Middle frontal gyrus (tissue), 1 donor: Measurements from ENCODE around the gene SEPTIN6.

Experiments used
- DNase-seq: peaks from one replicate; pipeline ENCODE4 v3.0.0-alpha.2; 2015; ENCODE audit warnings: low spot score; ENCODE audit errors: extremely low spot score

Gene SEPTIN6

DNA sequence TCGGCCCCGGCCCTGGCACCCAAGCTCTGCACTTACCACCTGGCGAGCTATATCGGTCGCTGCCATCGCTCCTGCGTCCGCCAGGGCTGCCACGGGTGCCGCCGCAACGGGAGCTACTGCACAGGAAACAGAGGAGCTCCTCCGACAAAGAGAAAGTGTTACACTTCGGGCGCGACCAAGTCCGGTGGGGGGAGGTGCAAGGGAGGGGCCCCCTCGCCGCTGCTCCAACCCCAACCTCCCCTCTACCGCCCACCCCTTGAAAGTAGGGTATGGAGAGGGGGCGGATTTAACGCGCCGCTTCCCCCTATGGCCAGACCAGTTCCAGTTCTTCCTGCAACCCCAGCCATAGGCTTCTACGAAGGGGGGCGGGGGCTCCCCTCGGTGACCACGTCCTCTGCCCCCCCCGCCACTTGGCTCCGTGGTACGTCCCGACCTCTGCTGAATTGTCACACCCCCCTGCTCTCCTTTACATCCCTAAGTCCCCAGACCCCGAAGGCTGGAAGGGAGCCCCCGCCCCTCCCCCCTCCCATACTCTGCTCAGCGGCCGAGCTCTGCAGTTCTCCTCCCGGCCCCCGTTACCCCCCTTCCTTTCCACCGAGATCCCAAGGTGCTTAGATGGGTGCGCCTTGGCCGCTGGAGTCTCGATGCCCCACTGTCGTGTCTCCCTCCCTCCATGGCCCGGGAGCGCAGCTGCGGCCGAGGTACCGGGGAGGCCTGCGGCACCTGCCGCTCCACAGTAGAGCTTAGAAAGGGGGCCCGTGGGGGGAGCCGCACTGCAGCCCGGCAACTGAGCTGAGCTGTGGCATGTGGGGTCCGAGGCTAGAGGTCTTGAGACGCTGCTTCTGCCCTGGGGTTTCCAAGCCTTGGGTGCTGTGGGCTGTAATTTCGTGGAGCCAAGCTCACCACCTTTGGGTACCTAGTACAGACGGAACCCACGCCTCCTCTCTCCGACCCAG, at the start of gene SEPTIN6:
Gene SEPTIN6, minus strand, starts transcription at position 129 of the 956 bp plus-strand sequence. Its CDS starts 63 bp downstream, at position 66.
- no peak for DNase-seq

DNA sequence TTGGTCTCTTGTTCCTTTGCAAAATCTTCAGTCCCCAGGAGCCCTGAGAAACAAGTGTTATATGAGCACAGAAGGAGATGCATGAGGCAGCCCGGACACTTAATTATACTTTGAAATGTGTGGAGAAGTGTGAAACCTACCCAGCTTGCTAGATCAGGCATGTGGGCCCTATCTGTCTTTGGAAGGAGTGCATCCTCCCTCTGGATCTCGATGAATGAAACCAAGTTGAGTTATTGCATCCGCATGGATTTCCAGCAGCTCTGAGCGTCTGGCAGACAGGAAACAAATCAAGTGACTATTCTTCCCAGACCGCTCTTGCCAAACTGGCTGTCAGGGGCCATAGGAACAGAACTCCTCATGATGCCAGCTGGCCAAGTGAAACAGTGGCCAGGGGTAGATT, 45.8 kb upstream of the SEPTIN6 start:
- no peak for DNase-seq

DNA sequence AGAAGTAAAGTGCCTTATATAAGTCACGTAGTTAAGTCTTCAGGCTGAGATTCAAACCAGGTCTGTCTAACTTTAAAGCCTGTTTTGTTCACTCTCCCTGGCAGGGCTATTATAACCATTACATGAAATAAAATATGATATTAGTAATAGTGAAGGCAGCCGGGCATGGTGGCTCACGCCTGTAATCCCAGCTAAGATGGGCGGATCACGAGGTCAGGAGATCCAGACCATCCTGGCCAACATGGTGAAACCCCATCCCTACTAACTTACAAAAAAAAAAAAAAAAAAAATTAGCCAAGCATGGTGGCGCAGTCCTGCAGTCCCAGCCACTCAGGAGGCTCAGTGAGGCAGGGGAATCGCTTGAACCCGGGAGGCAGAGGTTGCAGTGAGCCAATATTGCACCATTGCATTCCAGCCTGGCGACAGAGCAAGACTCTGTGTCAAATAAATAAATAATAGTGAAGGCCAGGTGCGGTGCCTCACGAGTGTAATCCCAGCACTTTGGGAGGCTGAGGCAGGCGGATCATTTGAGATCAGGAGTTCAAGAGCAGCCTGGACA, 43.3 kb upstream of the SEPTIN6 start:
- DNase-seq = no peak

GRCh38 chrX:119735467-119735866, 42.5 kb upstream of the SEPTIN6 start:
- no peak for DNase-seq

GRCh38 chrX:119734897-119735339, 42.0 kb upstream of the SEPTIN6 start:
- DNase-seq = no peak

DNA sequence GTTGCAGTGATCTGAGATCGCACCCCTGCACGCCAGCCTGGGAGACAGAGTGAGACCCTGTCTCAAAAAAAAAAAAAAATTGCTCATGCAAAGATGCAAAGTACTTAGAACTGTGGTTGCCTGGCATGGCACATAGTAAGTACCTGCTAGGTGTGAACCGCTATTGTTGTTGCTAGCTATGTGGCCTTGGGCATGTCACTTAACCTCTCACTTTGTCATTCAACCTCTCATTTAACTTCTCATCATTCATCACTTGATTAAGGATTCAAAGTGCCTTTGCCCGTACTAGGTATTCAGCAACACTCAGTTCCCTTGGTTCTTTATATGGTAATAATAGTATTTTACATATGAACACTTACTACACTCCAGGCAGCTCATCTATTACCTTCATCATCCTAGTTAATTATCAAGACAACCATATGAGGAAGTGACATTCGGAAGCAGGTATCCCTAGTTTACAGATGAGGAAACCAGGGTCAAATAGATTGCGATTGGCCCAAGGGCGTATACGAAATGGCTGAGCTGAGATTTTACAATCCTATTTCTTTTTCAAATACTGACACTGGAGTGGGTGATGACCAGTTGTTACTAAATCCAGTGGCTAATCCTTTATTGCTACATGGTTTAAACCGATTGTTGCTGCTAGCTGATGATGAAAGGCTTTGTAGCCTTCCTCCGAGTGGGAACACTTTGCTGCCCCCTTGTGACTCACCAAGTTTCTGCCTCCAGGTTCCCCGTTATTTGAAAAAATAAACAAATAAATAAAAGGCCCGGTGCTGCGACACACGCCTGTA, 36.6 kb upstream of the SEPTIN6 start:
- DNase-seq = peak; percentile 8

DNA sequence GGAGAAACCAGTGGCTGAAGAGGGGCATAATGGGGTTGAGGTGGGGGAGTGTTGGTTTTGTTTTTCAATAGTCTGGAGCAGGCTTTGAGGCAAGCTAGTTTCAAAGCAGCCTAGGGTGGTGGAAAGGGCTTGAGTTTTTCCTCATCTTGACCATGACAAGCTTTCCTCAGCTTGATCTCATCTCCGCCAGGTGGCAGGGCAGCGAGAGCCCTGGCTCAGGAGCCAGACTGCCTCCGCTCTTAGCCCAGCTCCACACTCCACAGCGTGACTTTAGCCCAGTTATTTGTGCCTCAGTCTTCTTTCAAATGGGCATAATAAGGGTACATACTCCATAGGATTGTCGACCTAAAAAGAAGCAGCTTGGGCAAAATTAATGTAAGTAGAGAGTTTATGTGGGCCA, 35.5 kb upstream of the SEPTIN6 start:
- DNase-seq = no peak

DNA sequence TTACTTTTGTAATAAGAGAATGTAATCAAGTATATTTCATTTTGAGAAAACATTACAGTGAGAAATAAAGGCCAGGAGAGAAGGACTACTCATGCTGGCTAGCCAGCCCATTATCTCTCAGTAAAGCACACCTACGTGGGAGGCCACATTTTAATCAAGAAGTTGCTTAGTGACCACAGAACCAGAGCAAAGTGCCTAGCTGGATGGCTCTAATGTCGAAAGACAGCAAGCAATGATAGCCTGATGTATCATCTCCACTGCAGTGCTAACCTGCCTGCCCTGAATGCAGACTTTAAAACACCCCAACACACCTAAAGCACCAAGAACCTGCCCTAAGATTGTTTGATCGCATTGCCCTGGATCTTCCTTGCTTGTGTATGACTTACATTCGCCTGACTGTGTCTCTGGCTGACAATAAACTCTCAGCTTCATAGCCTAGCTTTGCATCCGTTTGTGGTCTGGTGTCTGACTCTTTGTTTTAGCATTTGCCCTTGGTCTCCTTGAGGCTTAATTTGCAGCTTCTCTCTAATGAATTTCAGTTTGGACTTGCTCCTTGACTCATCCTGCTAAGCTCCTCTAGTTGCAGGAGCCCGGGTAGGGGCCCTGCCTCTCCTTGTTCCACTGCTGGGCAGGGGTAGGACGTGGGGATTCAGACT, 34.1 kb upstream of the SEPTIN6 start:
- DNase-seq = no peak

DNA sequence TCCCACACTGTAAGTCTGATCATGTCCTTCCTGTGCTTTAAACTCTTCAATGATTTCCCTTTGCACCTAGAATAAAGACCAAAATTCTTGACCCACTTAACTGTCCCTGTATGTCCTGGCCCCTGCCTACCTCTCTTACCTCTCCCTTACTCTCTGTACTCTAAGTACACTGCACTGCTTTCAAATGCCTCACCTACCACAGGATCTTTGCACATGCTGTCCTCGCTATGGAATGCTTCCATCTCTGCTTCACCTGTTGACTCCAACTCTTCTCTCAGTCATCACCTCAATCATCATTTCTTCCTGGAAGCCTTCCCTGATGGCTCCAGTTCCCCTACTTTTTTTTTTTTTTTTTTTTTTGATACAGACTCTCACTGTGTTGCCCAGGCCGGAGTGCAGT, 29.0 kb upstream of the SEPTIN6 start:
- no peak for DNase-seq

- DNase-seq = no peak
These were observed 28.5 kb upstream of the SEPTIN6 start for GRCh38 chrX:119721487-119721886.

GRCh38 chrX:119709630-119710029, 16.7 kb upstream of the SEPTIN6 start:
- DNase-seq = no peak

GRCh38 chrX:119708936-119709335, 16.0 kb upstream of the SEPTIN6 start:
- DNase-seq = no peak

GRCh38 chrX:119706616-119707015, 13.6 kb upstream of the SEPTIN6 start:
- no peak for DNase-seq

- no peak for DNase-seq
These were observed 5.9 kb upstream of the SEPTIN6 start for GRCh38 chrX:119698845-119699244.

- DNase-seq = no peak
These were observed 3.4 kb upstream of the SEPTIN6 start for GRCh38 chrX:119696251-119696890.

DNA sequence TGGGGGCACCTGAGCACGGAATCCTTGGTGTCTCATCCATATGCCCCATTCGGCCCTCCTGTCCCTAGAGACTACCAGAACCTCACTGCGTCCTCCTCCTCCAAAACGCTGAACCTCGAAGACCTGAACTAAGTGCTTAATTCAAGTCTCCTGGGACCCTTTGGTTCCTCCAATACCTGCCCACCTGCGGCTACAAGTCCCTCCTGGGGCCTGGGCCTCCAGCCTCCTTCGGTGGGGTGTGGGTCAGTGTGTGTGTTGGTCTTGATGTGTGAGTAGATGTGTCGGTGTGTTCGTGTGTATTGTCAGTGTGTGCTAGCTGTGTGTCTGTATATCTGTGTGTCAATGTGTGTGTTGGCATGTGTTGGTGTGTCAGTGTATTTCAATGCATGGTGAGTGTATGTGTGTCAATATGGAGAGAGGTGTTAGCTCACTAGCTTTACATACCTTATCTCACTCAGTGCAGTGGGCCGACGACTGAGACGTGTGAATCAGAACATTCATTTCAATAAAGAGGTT, 2.6 kb upstream of the SEPTIN6 start:
- DNase-seq = no peak

DNA sequence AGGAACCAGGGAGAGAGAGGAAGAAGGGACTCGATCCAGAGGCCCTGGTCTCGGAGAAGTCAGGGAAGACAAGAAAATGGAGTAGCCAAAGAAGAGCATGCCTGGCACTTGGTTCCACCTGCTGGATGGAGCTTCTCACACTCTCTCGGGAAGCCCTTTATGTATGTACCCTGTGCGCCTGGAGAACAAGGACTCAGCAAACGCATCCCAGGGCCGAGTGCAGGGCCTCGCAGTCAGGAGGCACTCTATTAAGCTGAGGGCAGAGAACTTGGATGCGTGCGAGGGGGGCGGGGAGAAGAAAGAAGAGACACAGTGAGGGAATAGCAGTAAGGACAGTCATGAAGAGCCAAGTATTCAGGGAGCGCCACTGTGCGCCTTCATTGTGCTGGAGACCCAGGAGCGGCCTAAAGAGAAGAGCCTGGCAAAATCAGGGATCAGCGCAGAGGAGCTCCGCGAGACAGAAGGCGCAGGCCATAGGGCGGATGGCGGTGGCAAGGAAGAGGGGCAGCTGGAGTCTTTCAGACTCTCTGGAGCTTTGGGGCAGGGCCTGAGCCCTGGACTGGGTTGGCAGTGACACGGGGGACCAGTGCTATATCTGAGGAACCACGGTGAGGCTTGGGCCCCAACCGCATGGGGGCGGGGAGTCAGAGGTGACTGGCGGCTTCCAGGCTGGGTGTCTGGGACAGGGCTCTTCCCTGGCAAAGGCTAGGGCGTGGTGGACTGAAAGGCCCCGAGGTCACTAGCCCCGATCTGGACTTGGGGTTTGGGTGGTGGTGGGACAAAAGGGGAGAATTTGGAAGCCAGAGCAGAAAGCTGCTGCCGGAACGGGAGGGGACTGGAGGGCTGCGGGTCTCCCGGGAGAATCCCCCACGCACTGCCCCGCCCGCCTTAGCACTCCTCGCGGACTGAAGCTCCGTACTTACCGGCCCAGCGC, 1.9 kb upstream of the SEPTIN6 start:
- DNase-seq = no peak

DNA sequence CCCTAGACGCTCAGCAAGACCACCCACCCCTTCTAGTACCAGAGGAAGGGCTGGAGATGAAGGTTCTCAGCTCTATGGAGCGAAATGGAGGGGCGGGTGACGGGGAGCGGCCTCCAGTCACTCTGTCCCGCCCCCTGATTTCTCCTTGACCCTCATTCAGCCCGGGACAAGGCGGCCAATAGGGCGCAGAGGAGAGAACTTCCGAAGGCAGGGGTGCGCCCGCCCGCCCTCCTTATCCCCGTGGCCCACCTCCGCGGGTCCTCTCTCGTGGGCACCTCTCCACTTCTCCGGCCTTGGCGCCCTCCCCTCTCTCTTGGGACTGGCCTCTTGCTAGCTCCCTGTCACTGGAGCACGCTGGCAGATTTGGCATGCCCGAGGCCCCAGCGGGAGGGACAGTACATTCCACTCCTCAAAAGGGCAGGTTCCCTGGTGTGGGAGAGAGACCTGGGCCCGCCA, 1.1 kb upstream of the SEPTIN6 start:
- no peak for DNase-seq
